Measurements from ENCODE around the gene CHST14. TPM values are rescaled to one million over a fixed set of nuclear protein-coding genes. Genes with fewer than 3 reads are reported as not detected.

CHST14 gene
- total and polyA plus RNA-seq, 2 of the 8 experiments (the other 6 are each of a cell fraction or from before 2014, with no cell fraction given): 13.4 to 20.3 TPM

DNA sequence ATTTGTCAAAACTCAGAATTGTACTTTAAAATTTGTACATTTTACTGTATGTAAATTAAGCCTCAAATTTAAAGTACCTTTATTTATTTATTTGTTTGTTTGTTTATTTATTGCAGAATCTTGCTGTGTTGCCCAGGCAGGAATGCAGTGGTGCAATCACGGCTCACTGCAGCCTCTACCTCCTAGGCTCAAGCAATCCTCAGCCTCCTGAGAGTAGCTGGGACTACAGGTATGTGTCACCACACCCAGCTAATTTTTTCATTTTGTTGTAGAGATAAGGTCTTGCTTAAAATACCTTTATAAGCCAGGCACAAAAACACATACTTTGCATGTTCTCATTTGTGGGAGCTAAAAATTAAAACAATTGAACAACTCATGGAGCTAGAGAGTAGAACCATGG is 37.4 kb downstream of the CHST14 start:
- no peak overlapping the region for H4K5ac ChIP-seq (ENCODE audit: insufficient read length, low read depth, low read length)

More for the DNA sequence above, 37.4 kb downstream of the CHST14 start:
- no peak overlapping the region for H2AK5ac ChIP-seq (ENCODE audit: low read depth, low read length)
- no peak overlapping the region for H2BK5ac ChIP-seq (ENCODE audit: low read depth, low read length)
- peaks cover 0 to 32% (median 24%) of the 10 kb centered on the region in 4 experiments; a peak in 6 of 7 replicates for H3K27me3 ChIP-seq (replicated peaks in 1 of 4; ENCODE audit: control insufficient read depth in 3 of 4, extremely low read depth in 1 of 4, insufficient read depth in 3 of 4, low read length in 3 of 4)
- no peak overlapping the region for H2AFZ ChIP-seq (ENCODE audit: low read length)
- H4K20me1 ChIP-seq (replicated peaks in 1 of 2; ENCODE audit: control insufficient read depth in 1 of 2, insufficient read depth in 2 of 2, low read length in 2 of 2): no peaks in the 10 kb centered on the region
- TF ChIP-seq SP4 (IDR thresholded peaks at IDR 0.05; ENCODE audit: low read length): no peak
- TF ChIP-seq KDM5A (IDR thresholded peaks at IDR 0.05; ENCODE audit: low read length): no peak
- no peak for TF ChIP-seq TBP (IDR thresholded peaks at IDR 0.05; ENCODE audit: low read depth, low read length)
- TF ChIP-seq, protein P1, sequence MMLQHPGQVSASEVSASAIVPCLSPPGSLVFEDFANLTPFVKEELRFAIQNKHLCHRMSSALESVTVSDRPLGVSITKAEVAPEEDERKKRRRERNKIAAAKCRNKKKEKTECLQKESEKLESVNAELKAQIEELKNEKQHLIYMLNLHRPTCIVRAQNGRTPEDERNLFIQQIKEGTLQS (IDR thresholded peaks at IDR 0.05; ENCODE audit: insufficient read depth, low read depth, low read length): no peak
- TF ChIP-seq SUZ12 (IDR thresholded peaks at IDR 0.05; ENCODE audit: low read length): no peak
- no peak for TF ChIP-seq ZNF274 (IDR thresholded peaks at IDR 0.05; ENCODE audit: borderline replicate concordance, extremely low read depth, low read length)
- TF ChIP-seq, protein P2, sequence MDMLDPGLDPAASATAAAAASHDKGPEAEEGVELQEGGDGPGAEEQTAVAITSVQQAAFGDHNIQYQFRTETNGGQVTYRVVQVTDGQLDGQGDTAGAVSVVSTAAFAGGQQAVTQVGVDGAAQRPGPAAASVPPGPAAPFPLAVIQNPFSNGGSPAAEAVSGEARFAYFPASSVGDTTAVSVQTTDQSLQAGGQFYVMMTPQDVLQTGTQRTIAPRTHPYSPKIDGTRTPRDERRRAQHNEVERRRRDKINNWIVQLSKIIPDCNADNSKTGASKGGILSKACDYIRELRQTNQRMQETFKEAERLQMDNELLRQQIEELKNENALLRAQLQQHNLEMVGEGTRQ (IDR thresholded peaks at IDR 0.05; ENCODE audit: low read length): no peak
- no peak for TF ChIP-seq NANOG (IDR thresholded peaks at IDR 0.05; ENCODE audit: insufficient read depth, low read depth, low read length, poor library complexity, severe bottlenecking)
- no peak for TF ChIP-seq BCL11A (IDR thresholded peaks at IDR 0.05; ENCODE audit: low read depth in 2 of 2, low read length in 2 of 2)
- FAIRE-seq: no peak
- no peak overlapping the region for H3K4me2 ChIP-seq (ENCODE audit: insufficient read depth in 1 of 2, low read depth in 2 of 2, low read length in 2 of 2)
- no peak overlapping the region for H3K4me3 ChIP-seq (ENCODE audit: extremely low read depth in 1 of 4, insufficient read depth in 2 of 4, low read depth in 3 of 4, low read length in 4 of 4)
- H3K4me1 ChIP-seq (replicated peaks in 1 of 4; ENCODE audit: control insufficient read depth in 3 of 4, insufficient read depth in 4 of 4, low read length in 3 of 4): peaks cover 4 to 11% (median 10%) of the 10 kb centered on the region in 4 experiments; a peak in 6 of 7 replicates
- H3K18ac ChIP-seq (ENCODE audit: extremely low read depth, low read length): no peak overlapping the region
- no peak overlapping the region for H4K91ac ChIP-seq (replicated peaks; ENCODE audit: insufficient read length, low read length)
- H3K9me3 ChIP-seq (ENCODE audit: insufficient read depth in 2 of 2, low read depth in 1 of 2, low read length in 1 of 2): no peaks in the 10 kb centered on the region
- no peak overlapping the region for H3K23ac ChIP-seq (ENCODE audit: insufficient read length)
- WGBS, 2 experiments (ENCODE audit: extremely low coverage in 1 of 2, insufficient coverage in 1 of 2, insufficient read length in 1 of 2, insufficient replicate concordance in 2 of 2, low coverage in 1 of 2, low lambda C conversion rate in 2 of 2, missing lambda C conversion rate in 1 of 2): 92% methylated on average over 1 of the region's 1 CpG; no CpG with 5 or more reads in 1 of the 2 experiments
- no peak overlapping the region for H2BK12ac ChIP-seq (ENCODE audit: low read depth, low read length)
- no peak overlapping the region for H3K14ac ChIP-seq (ENCODE audit: insufficient read length)
- ChIA-PET CTCF (ENCODE audit: partially characterized antibody) (interaction anchor here (0.6 to 4.6 kb wide), 13 partner anchors 11 to 194 kb away, joined by 3 to 26 read pairs (median 7); no protein-coding TSS in a partner anchor), POLR2A (ENCODE audit: partially characterized antibody) (interaction anchor here (1.8 kb wide), 1 partner anchor 65 kb away, joined by 6 read pairs; no protein-coding TSS in a partner anchor)
- peaks cover 9% of the 10 kb centered on the region for H3K23me2 ChIP-seq (ENCODE audit: low read depth, low read length)
- no peak overlapping the region for H2BK15ac ChIP-seq (ENCODE audit: low read length)
- H2BK20ac ChIP-seq (ENCODE audit: low read length): no peak overlapping the region
- DNase-seq (ENCODE audit: low read depth in 1 of 2, low spot score in 2 of 2): no peak
- no peaks in the 10 kb centered on the region for H3K79me2 ChIP-seq (ENCODE audit: control insufficient read depth in 1 of 2, insufficient read depth in 2 of 2, low read length in 2 of 2)
- H3K27ac ChIP-seq (ENCODE audit: low read depth, low read length): no peak overlapping the region
- H4K8ac ChIP-seq (ENCODE audit: extremely low read depth, insufficient read depth, low read length): no peak overlapping the region
- no peak overlapping the region for H3K4ac ChIP-seq (replicated peaks; ENCODE audit: insufficient read length, low read depth, low read length)
- H3K79me1 ChIP-seq (ENCODE audit: low read depth, low read length): no peaks in the 10 kb centered on the region
- H3K9ac ChIP-seq (replicated peaks in 1 of 4; ENCODE audit: extremely low read depth in 1 of 4, low read depth in 3 of 4, low read length in 3 of 4): no peak overlapping the region
- H3K56ac ChIP-seq (replicated peaks; ENCODE audit: insufficient read length, low read depth, low read length): no peak overlapping the region
- no peak overlapping the region for H2BK120ac ChIP-seq (replicated peaks; ENCODE audit: low read depth, low read length)
- H3K36me3 ChIP-seq (ENCODE audit: control insufficient read depth in 2 of 4, insufficient read depth in 4 of 4, low read length in 3 of 4): no peaks in the 10 kb centered on the region
